ENCODE data around the gene RPS10. TPM values are rescaled to one million over a fixed set of nuclear protein-coding genes. Genes with fewer than 3 reads are reported as not detected.

RPS10 gene
- 2,553 and 2,938 TPM in 2 replicates for total RNA-seq (2014; rRNA removed; shearing (Covaris generic))
- 3,163 and 4,070 TPM in 2 replicates for polyA plus RNA-seq (2015; cell fraction: cytosol; rRNA removed)
- polyA plus RNA-seq (2015; cell fraction: nucleus; rRNA removed) = 509 and 533 TPM in 2 replicates

DNA sequence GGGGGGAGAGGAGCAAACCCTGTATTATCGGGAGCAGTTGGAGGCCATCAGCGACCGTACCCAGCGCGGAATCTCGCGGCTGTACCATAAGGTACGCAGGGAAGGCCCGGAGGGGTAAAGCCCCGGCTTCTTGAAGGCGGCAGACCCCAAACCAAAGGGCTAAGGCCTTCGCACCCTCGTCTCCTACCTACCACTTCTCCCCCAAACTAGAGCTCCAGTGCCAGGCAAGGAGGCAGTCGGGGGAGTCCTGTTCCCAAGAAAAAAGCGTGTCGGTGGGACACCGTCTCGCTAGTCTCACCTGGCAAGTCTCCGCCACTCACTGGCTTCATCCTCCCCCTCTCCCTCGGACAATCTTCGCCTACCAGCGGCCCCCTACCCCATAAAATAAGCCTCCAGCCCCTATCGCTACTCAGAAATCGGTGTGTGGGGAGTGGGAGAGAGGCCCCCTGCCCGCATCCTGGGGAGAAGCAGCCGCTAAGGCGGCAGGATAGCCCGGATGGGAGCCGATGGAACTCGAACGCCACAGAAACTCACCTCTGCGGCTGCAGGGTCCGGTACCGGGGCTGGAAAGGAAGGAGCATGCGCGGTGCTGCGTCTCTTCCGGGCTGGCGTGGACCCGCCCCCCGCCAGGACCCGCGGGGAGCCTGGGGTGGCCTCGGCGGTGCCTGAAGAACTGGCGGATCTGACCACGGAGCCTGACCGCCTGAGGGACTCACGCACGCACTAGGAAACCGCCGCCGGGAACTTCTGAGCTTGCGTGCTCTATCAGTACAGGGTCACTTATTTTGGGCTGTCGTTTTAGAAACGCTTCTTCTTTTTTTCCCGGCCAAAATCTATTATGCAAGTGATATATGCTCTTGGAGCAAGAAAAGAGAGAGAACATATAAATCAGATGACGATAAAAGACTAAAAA lies at the start of gene RPS10:
RPS10 (minus strand) TSS at position 572 of the 913 bp plus-strand sequence. CDS start 848 bp downstream, outside the sequence.
- DNase-seq (ENCODE audit: low read depth, low spot score) = peak; percentile 90
- in situ Hi-C loops (cut with HindIII; ENCODE audit: low pct_unique_long_range_greater_than_20kb, low sequenced_read_pairs) = no loop called here

DNA sequence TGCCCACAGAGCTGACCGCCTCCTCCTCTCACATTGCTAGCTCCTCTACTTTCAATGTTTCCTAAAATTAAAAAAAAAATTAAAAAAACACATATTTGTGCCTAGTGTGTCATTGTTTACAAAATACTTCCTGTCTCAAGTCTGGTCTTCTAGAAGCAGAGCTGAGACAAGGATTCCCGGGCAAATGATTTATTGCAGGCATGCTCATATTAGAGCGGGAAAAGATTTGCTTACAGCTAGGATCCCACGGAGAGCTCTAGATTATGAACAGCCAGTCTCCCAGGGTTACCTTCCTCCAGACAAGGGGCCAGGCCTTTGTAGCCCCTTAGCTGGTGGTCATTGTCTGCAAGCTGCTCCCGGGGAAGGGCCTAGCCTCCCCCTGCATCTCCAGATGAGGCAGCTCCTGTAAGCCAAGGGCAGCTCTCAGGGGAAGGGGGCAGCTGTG lies 49.4 kb upstream of the RPS10 start:
- no peak for DNase-seq (ENCODE audit: low read depth, low spot score)
- in situ Hi-C loops (cut with HindIII; ENCODE audit: low pct_unique_long_range_greater_than_20kb, low sequenced_read_pairs) = no loop called here

DNA sequence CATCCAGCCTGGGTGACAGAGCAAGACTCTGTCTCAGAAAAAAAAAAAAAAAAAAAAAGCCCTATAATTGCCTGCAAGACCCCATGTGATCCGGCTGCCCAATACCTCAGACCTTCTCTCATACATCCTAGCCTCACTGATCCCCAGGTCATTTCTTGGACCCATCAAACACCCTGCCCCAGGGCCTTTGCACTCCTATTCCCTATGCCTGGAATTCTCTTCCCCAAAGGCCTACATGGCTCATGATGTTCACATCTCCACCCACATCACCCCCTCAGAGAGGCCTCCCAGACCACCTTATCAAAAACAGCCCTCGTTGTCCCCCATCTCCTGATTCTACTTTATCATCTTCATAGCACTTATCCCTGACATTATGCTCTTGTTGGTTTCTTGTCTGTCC lies 48.9 kb upstream of the RPS10 start:
- no peak for DNase-seq (ENCODE audit: low read depth, low spot score)
- in situ Hi-C loops (cut with HindIII; ENCODE audit: low pct_unique_long_range_greater_than_20kb, low sequenced_read_pairs) = no loop called here

DNA sequence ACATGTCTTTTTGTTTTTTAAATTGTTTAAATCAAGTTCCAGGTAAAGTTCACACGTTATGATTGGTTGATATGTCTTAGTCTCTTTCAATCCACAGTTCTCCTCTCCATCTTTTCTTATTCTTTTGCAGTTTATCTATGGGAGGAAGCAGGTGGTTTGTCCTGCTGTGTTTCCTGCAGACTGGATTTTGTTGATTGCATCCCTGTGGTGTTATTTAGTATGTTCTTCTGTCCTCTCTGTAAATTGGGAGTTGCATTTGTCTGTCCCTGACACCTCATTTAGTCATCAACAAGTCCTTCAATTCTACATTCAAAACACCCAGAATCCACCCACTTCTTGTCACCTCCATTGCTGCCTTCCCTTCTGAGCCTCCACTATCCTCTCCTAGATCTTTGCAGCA lies 48.1 kb upstream of the RPS10 start:
- in situ Hi-C loops (cut with HindIII; ENCODE audit: low pct_unique_long_range_greater_than_20kb, low sequenced_read_pairs) = no loop called here

DNA sequence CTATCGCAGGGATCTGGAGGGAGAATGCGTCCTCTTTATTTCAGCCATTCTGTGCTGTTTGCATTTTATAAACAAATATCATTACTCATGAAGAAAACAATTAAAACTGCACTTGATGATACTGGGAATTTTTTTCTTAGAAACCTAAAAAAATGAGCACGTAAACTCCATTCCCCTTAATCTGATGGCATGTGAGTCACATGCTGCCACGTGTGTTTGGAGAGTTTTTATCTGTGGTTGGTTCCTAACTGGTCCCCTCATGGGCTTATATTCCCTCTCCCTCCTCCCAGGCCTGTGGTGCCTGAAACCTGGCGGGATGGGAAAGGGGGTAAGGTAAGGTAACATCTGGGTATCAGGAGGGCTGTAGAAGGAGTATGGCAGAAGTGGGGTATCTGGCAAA lies 46.6 kb upstream of the RPS10 start:
- in situ Hi-C loops (cut with HindIII; ENCODE audit: low pct_unique_long_range_greater_than_20kb, low sequenced_read_pairs) = no loop called here
- DNase-seq (ENCODE audit: low read depth, low spot score) = no peak

More for the DNA sequence above, 48.1 kb upstream of the RPS10 start:
- DNase-seq (ENCODE audit: low read depth, low spot score) = no peak

DNA sequence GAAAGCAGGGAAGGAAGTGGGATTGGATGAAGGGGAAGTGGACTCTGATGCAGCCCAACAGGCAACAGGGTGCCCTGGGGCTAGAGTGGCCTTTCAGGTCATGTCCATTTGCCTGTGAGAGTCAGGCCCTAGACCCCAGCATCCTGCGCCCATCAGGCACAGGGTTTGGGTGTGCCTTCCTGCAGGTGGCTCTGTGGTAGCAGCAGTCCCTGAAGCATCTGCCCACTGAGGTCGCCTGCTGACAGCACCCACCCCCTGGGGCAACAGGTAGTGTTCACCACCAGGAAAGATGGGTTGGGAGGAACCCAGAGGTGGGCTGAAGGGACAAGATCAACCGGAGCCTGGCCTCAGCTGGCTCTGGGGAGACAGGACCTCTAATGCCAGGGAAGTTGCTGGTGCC lies 43.6 kb upstream of the RPS10 start:
- no peak for DNase-seq (ENCODE audit: low read depth, low spot score)
- in situ Hi-C loops (cut with HindIII; ENCODE audit: low pct_unique_long_range_greater_than_20kb, low sequenced_read_pairs) = no loop called here

DNA sequence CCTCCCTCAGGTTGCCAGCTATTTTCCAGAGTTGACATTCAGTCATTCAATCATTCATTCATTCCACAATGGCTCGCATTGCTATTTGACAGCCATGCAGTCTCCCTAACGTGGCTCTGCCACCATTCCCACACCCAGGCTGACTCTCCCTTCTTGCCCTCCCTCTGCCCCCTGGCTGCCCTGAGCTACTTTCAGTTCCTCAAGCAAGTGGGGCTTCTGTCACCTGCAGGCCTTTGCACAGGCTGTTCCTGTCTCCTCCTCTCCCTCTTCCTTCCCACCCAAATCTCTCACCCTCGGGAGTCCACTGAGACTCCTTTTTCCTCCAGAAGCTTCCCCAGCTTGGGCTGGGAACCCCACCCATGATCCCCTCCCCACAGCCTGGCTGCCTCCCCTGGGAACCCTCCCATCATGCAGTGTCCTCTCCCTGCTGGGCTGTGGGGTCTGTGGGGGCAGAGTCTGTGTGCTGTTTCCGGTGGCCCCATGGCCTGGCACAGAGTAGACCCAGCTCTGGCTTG lies 42.6 kb upstream of the RPS10 start:
- in situ Hi-C loops (cut with HindIII; ENCODE audit: low pct_unique_long_range_greater_than_20kb, low sequenced_read_pairs) = no loop called here
- no peak for DNase-seq (ENCODE audit: low read depth, low spot score)

DNA sequence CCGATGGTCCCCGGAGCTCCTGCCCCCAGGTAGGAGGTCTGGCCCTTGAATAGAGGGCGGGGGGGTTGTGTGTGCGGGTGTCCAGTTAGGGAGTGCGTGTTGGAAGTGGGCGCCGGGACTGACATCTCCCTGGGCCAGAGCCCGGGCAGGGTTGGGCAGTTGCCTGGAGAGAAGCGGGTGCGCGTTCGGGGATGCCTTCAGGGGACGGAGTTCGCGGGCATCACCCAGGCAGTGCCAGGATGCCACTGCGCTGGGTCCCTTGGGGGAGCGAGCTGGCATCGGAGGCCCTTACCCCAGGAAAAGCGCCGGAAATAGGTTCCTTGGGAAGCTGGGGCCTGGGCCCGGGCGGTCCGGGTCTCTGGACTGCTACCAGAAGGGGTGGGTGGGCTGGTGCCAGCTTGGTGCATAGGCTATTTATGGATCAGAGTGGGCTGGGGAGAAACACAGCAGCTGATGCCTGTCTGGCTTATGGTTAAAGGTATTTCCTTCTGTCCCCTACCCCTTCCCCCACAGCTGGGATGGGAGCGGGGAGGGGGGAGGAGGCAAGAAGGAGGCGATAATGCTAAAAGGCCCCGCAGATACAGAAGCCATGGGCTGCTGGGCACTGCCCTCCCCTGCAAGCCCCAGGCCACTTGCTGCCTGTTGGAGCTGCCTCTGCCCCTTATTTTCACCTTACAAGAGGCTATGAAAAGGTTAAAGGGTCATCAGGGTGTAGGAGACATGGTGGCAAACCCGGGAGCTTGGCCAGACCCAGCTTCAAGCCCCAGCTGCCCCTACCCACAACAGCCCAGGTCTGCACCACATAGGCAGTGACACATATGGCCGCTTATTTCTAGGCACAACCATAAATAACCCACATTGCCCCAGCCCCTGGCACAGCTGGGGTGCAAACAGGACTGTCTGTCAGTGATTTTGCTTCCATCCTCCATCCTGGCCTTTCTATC lies 40.6 kb upstream of the RPS10 start:
- in situ Hi-C loops (cut with HindIII; ENCODE audit: low pct_unique_long_range_greater_than_20kb, low sequenced_read_pairs) = no loop called here
- no peak for DNase-seq (ENCODE audit: low read depth, low spot score)

DNA sequence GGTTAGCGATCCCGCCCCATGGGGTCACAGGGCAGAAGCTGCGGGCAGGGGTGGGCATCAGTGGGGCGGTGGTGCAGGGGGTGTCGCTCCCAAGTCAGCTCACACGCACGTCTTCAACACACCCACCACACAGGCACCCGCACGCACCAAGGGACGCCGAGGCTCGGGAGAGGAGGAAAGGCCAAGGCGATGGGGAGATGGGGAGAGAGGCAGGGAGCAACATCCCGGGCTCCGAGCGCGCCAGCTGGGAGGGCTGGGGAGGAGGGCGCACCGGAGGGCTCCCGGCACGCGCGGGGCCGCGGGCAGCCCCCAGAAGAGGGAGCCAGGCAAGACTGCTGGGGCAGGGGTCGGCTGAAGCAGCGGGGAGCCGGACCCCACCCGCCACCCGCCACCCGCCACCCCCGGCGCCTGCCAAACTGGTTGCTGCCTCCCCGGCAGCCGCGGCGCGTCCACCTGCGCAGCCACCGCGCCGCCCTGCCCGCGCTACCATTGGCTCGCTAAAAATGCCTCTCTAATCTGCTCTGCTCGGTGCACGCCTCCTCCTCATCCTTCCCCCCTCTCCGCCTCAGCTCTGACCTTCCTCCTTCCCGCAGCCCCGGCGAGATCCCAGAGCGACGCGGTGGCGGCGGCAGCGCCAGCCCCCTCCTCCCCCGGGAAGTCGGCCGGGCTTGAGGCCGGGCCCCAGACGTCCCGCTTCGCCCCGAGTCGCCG lies 39.8 kb upstream of the RPS10 start, which contains the start of gene PACSIN1:
PACSIN1 (plus strand) TSS at position 546 of the 711 bp plus-strand sequence. CDS start 60,230 bp downstream, outside the sequence.
- DNase-seq (ENCODE audit: low read depth, low spot score) = no peak
- in situ Hi-C loops (cut with HindIII; ENCODE audit: low pct_unique_long_range_greater_than_20kb, low sequenced_read_pairs) = no loop called here

DNA sequence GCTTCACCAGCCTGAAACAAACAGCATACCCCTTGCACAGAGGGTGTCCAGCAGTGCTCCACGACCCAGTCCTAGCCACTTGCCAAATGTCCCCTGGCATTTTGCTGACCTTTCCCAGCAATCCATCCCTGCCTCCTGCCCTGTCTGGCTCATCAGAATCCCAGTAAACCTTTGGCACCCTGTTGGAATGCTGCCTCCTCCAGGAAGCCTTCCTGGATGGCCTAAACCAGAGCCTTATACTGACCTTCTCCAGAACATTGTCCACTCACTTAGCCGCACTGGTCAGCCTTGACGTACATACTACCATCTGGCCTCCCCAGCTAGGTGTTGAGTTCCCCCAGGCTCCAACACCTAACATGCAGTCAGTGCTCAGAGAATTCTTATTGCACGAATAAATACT lies 38.0 kb upstream of the RPS10 start:
- no peak for DNase-seq (ENCODE audit: low read depth, low spot score)

DNA sequence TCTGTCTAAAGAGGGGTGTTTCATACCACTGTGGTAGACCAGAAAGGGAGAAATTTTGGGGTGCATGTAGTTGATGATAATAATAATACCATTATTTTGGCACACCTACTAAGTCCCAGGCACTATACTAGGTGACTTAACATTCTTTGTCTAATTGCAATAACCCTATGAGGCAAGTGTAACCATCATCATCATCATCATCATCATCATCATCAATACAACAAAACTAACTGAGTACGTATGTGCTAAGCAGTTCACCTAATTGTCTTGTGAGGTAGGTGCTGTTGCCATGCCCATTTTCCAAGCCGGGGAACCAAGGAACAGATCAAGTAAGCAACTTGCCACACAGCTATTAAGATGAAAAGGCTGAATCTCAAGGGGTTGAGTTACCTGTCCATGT lies 37.4 kb upstream of the RPS10 start:
- DNase-seq (ENCODE audit: low read depth, low spot score) = no peak
- in situ Hi-C loops (cut with HindIII; ENCODE audit: low pct_unique_long_range_greater_than_20kb, low sequenced_read_pairs) = no loop called here

More for the DNA sequence above, 38.0 kb upstream of the RPS10 start:
- in situ Hi-C loops (cut with HindIII; ENCODE audit: low pct_unique_long_range_greater_than_20kb, low sequenced_read_pairs) = no loop called here

DNA sequence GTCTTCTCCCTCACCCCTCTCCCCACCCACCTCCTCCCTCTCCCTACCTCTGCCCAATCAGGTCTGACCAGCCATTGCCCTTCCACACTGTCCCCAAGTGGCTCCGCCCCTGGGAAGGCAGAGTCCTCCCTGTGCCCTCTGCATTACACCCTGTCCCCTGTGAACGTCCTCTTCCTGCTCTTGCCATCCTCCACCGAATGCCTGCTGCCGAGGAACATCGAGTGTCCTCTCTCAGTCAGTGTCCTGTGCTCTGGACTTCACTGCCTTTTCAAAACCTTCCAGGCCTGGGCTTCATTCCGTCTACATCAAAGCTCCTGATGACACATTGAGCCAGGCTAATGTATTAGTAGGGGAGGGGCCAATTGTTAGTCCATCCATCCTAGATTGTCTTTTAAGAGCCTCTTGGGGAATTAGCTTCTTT lies 36.7 kb upstream of the RPS10 start:
- in situ Hi-C loops (cut with HindIII; ENCODE audit: low pct_unique_long_range_greater_than_20kb, low sequenced_read_pairs) = no loop called here
- peak; percentile 80 for DNase-seq (ENCODE audit: low read depth, low spot score)

DNA sequence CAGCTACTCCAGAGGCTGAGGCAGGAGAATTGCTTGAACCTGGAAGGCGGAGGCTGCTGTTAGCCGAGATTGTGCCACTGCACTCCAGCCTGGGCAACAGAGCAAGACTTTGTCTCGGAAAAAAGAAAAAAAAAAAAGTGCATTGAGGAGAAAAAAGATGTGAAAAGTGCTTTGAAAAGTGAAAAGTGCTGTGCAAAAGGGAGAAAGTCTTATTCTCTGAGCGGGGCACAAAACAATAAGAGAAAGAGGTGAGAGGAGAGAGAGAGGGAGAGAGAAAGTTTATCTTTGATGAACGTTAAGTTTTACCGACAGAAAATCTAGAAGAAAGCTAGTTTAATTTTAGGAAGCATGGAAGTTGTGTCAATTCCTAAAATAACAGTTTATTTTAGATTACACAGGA lies 36.1 kb upstream of the RPS10 start:
- no peak for DNase-seq (ENCODE audit: low read depth, low spot score)
- in situ Hi-C loops (cut with HindIII; ENCODE audit: low pct_unique_long_range_greater_than_20kb, low sequenced_read_pairs) = no loop called here

DNA sequence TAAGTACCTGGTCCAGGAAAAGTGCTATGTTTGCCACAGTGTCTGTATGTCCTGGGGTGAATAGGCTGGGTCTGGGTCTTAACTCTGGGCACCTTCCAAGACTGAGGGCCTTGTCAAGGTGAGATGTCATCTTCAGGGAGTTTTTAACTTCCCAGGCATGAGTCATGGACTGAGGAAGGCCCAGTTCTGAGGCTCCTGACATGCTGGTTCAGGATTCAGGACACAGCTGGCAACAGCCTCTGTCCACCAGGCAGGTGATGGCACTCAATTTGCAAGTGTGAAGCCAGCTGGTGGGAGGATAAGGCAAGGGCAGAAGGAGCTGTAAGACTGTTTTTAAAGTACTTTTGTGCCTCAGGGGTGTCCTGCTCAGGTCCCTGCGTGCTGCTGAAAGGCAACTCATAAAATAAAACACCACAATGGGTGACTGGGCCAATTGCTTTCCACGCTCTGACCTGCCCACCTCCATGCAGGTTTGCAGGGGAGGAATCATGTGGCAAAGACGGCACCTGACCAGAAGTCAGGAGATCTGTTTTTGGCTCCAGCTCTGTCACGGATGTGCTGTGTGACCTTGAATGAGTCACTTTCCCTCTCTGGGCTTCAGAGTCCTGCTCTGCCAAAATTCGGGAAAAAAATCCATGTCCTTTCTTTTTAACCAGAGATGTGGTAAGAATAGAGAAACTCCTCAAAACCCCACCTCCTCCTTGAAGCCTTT lies 35.1 kb upstream of the RPS10 start:
- DNase-seq (ENCODE audit: low read depth, low spot score) = no peak
- in situ Hi-C loops (cut with HindIII; ENCODE audit: low pct_unique_long_range_greater_than_20kb, low sequenced_read_pairs) = no loop called here

DNA sequence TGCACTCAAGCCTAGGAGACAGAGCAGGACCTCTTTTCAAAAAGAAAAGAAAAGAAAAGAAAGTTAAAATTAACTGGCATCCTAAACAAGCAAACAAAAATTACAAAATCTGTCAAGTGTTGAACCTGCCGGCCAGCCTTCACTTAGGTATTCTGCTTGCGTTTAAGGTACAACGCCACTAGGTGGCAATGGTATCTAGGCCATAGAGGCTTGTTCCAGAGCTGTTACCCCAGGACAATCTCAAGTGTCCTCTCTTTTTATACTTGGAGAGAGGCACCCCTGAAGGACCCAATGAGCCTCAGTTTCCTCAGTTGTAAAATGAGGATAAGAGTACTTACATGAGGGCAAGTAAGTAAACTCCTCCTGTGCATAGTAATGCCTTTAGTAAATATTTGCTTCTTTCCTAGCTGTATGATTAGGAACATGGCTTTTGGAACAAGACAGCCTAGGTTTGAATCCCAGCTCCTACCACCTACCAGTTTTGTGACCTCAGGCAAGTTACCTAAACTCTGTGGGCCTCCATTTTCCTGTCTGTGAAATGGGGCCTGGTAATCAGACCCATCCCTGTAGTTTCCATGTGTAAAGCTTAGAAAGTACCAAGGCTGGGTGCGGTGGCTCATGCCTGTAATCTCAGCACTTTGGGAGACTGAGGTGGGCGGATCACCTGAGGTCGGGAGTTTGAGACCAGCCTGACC lies 34.2 kb upstream of the RPS10 start:
- DNase-seq (ENCODE audit: low read depth, low spot score) = peak; percentile 67
- in situ Hi-C loops (cut with HindIII; ENCODE audit: low pct_unique_long_range_greater_than_20kb, low sequenced_read_pairs) = no loop called here

Measured in SK-MEL-5 (cell line).